GM12873 (cell line): ENCODE results near the gene PTP4A1.

ENCODE experiments used
- CTCF ChIP-seq: IDR thresholded peaks from 2 replicates; pipeline ENCODE4 v1.5.1; 2012; ENCODE audit warnings: low read depth, mild to moderate bottlenecking, moderate library complexity, low read length, control low read depth; ENCODE audit not compliant: insufficient read depth; ENCODE audit errors: missing control alignments

The PTP4A1 gene

GRCh38 chr6:63584566-63584965 is 12.3 kb downstream of the PTP4A1 start:
- no peak for TF ChIP-seq CTCF

DNA sequence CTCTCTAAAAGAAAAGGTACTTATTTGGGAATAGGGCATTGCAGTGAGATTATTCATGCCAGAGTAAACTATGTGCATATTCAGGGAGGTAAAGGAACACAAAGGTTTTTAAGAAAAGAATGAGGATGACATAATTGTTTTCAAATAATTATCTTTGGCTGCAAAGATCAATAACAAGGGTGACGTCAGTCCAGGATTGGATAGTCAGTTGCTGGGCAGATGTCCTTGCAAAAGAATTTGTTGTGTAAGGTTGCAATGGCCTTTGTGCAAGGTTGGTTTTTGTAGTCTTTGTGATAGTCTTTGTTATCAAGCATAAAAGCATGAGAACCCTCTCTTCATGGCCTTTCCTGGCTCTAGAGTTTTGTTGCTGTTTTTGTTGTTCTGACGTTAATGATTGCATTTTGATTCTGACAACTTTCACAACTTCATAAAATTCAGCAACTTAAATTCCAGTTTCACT is 17.7 kb downstream of the PTP4A1 start:
- no peak for TF ChIP-seq CTCF

DNA sequence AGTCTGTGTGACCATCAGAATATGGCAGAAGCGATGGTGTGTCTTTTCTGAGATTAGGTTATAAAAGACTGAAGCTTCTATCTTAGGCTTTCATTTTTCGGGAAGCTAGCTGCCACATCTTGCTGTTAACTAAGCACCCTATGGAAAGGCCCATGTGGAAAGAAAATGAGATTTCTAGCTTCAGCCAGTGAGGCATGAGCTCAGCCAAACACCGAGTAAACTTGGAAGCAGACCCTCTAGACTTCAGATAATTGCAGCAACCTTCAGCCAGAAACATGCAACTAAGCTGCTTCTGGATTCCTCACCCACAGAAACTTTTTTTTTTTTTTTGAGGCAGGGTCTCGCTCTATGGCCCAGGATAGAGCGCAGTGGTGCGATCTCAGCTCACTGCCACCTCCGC is 20.6 kb downstream of the PTP4A1 start:
- TF ChIP-seq CTCF, result no peak

GRCh38 chr6:63597141-63598048 is 25.1 kb downstream of the PTP4A1 start:
- TF ChIP-seq CTCF, result no peak

DNA sequence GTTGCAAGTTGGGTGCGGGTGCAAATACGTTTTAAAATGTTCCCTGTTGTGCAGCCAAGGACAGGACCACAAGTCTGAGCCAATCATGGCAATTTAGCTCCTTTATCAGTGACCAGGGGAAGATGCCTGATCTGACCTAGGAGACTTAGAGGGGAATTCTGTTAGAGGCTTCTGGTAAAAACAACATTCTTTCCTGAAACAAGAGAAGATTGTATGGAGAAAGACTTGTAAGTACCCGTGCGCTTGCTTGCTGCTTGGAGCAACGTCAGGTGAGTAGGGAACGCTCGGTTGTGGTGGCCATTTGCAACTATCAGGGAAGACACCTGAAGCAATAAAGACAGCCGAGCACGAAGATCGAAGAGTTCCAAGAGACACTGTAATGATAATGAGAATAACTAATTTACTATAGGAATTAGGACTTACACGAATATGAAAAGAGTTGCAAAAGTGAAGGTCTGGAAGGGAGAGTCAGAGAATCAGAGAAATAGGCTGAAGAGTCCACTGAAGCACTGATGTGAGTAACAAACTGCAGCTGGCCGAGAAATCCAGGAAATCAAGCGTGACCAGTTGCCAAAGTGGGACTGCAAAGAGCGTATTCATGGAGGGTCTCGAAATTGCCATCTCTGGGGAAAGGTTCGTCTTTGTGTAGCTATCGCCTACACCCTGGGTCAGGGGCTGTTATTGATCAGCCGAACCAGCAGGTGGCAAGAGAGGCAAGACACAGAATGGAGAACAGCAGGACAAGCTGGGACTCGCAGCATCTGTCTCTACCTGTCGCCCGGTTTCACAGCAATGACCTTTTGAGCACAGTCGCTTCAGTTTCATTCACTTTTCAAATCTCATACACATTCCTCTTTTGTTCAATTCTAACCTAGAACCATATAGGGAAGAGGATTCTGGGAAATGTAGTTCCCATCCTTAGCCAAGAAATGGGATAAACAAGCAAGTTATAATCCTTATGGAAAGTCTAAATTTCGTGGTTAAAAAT is 26.1 kb downstream of the PTP4A1 start:
- peak; percentile 96 for TF ChIP-seq CTCF

GRCh38 chr6:63599243-63599642 is 27.0 kb downstream of the PTP4A1 start:
- TF ChIP-seq CTCF, result no peak

- TF ChIP-seq CTCF, result no peak
These were observed 27.9 kb downstream of the PTP4A1 start for GRCh38 chr6:63600136-63600535.
